GM21737 (cell line): ENCODE measurements around the gene NEO1.
"Not testable (repeated sequence)": the region's sequence is repeated elsewhere in the genome, so short reads cannot be mapped to it uniquely, and the experiment has no call there.

Experiments
- ATAC-seq: cut with Tn5 transposase; IDR thresholded peaks from one replicate; pipeline ENCODE4 v1.9.1; 2021; ENCODE audit warnings: mild to moderate bottlenecking, moderate library complexity; ENCODE audit not compliant: unreplicated experiment

NEO1 gene

GRCh38 chr15:73300286-73300685, 248.0 kb downstream of the NEO1 start:
- not testable (repeated sequence) for ATAC-seq

GRCh38 chr15:73303636-73304035, 251.4 kb downstream of the NEO1 start:
- ATAC-seq: no peak

DNA sequence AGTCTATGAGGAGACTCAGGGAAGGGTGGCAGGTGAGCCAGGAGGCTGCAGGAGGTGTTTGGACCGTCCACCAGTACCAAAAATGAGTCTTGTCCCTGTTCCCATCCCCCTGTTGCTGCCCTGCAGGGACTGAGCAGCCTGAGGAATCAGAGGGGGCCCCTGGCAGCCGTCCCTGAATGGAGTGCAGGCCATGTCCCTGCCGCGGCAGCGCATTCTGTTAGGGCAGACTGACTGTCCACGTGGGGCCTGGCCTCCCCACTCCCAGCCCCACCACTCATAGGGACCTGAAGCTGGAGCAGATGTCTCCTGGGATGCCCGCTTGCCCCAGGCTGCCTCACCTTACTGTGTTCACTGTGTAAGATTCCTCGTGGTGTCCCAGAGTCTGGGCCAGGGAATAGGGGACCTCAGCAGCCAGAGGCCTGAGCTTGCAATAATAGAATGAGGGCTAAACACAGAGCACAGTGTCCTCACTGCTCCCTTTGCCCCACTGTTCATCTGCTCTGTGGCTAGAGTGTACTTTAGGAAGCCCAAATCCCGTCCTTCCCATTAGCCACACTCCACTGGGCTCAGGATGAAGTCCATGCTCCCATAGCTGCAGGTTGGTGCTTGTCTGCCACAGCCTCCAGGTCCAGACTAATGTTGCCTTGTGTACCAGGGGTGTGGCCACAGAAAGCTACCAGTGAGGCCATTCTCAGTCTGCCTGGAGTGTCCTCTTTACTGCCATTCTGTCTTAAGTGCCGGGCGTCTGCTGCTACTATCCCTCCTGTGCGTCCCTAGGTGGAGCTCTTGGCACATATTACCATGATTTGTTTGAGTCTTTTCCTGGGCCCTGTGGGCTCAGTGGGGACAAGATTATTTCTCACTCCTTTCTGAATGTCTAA, 253.3 kb downstream of the NEO1 start:
- no peak for ATAC-seq

DNA sequence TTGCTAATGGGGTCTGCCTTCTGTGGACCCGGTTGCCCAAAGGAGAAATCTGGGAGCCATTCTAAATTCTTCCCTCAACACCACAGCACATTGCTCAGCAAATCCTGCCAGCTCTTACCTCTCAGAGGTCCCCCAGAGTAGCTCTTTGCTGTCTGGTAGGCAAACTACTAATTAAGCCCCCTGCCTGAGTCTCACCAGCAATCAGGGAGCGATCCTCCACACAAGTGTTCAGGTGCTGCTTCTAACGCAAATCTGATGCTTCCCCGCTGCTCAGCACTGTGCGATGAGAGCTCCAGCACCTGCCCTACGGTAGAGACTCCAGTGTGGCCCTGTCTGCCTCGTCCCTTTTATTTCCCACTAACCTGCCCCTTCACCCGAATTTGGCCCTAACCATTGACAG, 256.0 kb downstream of the NEO1 start:
- ATAC-seq: no peak

DNA sequence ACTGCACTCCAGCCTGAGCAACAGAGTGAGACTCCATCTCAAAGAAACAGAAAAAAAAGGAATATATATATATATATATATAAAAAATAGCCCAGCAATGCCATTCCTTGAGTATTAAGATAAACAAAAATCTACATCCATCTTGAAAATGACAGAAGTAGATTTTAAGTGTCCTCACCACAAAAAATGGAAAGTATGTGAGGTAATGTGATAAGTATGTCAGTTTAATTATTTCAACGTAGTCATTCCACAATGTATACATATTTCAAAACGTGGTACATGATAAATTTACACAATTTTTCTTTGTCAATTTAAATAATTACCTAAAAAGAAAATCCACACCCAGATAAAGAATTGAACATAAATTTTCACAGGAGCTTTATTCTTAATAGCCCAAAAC, 261.6 kb downstream of the NEO1 start:
- no peak for ATAC-seq

- ATAC-seq: no peak
Observed at GRCh38 chr15:73317651-73318462, 265.6 kb downstream of the NEO1 start.

GRCh38 chr15:73318463-73319351, 266.4 kb downstream of the NEO1 start:
- ATAC-seq: no peak

GRCh38 chr15:73319460-73320245, 267.4 kb downstream of the NEO1 start:
- ATAC-seq: no peak

DNA sequence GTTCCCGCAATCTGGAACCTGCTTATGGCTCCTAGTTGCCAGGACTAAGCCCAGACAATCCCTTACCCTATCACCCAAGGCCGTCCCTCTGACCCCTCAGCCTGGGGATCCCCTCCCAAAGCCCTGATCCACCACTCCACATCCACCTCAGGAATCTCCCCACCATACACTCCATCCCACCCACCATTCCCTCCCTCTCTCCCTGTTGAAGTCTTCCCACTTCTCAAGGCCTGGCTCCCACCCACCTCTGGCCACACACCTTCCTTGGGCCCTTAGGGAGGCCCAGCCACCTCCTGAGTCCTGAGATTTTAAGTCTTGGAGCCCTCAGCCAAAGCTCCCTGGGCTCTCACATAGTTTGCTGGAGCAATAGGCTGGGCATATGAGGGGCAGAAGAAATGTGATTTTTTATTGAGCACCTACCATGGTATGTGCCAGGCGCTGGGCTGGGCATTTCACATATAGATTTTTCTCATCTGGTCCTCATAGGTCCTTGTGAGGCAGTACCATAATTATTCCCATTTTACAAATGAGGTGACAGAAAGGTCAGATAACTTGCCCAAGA, 268.4 kb downstream of the NEO1 start:
- no peak for ATAC-seq

GRCh38 chr15:73321496-73322450, 269.5 kb downstream of the NEO1 start:
- ATAC-seq: no peak

- no peak for ATAC-seq
Observed at GRCh38 chr15:73322665-73323373, 270.6 kb downstream of the NEO1 start.

- no peak for ATAC-seq
Observed at GRCh38 chr15:73323374-73323955, 271.2 kb downstream of the NEO1 start.

GRCh38 chr15:73323956-73324355, 271.7 kb downstream of the NEO1 start:
- no peak for ATAC-seq

GRCh38 chr15:73324496-73325170, 272.4 kb downstream of the NEO1 start:
- no peak for ATAC-seq

- no peak for ATAC-seq
Observed at GRCh38 chr15:73325191-73325861, 273.1 kb downstream of the NEO1 start.

- ATAC-seq: no peak
Observed at GRCh38 chr15:73326157-73326556, 273.9 kb downstream of the NEO1 start.
